Transverse colon (tissue), 4 donors: Measurements from ENCODE around the gene PCDHB16. TPM values are rescaled to one million over a fixed set of nuclear protein-coding genes. Genes with fewer than 3 reads are reported as not detected.
"Not testable (repeated sequence)": the region's sequence is repeated elsewhere in the genome, so short reads cannot be mapped to it uniquely, and the experiment has no call there.

ENCODE experiments used
- DNase-seq: peaks from one replicate; pipeline ENCODE4 v3.0.0-alpha.2; 2019
- H3K27ac ChIP-seq, 4 donors: fragments of 200-600 bp; sonication (generic); 2 replicates each; pipeline ENCODE4 v1.5.1; 2016 to 2018; ENCODE audit warnings: inconsistent platforms in 4 of 4
- H3K27me3 ChIP-seq: fragments of 200-600 bp; sonication (generic); 2 replicates; pipeline ENCODE4 v1.5.1; 2017; ENCODE audit warnings: inconsistent platforms
- H3K36me3 ChIP-seq, 4 donors: fragments of 200-600 bp; sonication (generic); 2 replicates each; pipeline ENCODE4 v1.5.1; 2017 to 2019; ENCODE audit warnings: inconsistent platforms in 4 of 4
- H3K4me1 ChIP-seq, 4 donors: fragments of 200-600 bp; sonication (generic); 2 replicates each; pipeline ENCODE4 v1.5.1; 2017 to 2020; ENCODE audit warnings: inconsistent platforms in 4 of 4
- H3K4me3 ChIP-seq, 4 donors: fragments of 200-600 bp; sonication (generic); 1 replicate in 1 of 4; 2 replicates in 3 of 4; pipeline versions ENCODE4 v1.5.1 to v1.6.1; 2017 to 2019; ENCODE audit warnings: inconsistent platforms in 4 of 4
- H3K9me3 ChIP-seq, 2 donors: fragments of 200-600 bp; sonication (generic); 2 replicates each; pipeline ENCODE4 v1.5.1; 2017 to 2019; ENCODE audit warnings: inconsistent platforms in 2 of 2
- EP300 ChIP-seq: sonication (generic); formaldehyde crosslinking; IDR thresholded peaks from one replicate; pipeline ENCODE4 v1.6.1; 2017; ENCODE audit warnings: antibody characterized with exemption, low read depth
- POLR2A ChIP-seq: fragments of 450-650 bp; IDR thresholded peaks from one replicate; pipeline ENCODE4 v1.6.1; 2016; ENCODE audit warnings: antibody characterized with exemption, mild to moderate bottlenecking, moderate library complexity
- POLR2AphosphoS5 ChIP-seq, 3 donors: sonication (generic); formaldehyde crosslinking; IDR thresholded peaks; one replicate each; pipeline ENCODE4 v1.6.1; 2016; ENCODE audit warnings: antibody characterized with exemption in 3 of 3
- WGBS, 2 donors: methylation state at CpG; one replicate each; pipeline ENCODE4 v1.1.5; 2018; ENCODE audit warnings: low coverage in 1 of 2; 5-methylcytosine and 5-hydroxymethylcytosine counted together
- in situ Hi-C, 4 donors: fragments of 200-750 bp; cut with MboI; loops; one replicate each; pipeline versions ENCODE4 v1.15.0 to v1.15.1; 2017; ENCODE audit warnings: low sequenced_read_pairs in 3 of 4, low pct_ligation_motif_present in 1 of 4, low pct_unique_long_range_greater_than_20kb in 1 of 4
- intact Hi-C: fragments of 100-400 bp; cut with DNase I; formaldehyde crosslinking; loops from one replicate; pipeline ENCODE4 v1.15.1; 2023; ENCODE audit warnings: low total_unique reads
- total RNA-seq, 4 donors: library from RNA; depleted of rRNA; stranded (reverse); fragments of >200 nt; gene quantifications; one replicate each; pipeline ENCODE4 v1.1.0, GENCODE V29; 2016
- TF ChIP-seq, protein P1 (sequence below), 5 experiments: fragments of 200-600 bp in 3 of 5; fragments of 450-650 bp in 2 of 5; sonication (generic) in 3 of 5; IDR thresholded peaks; 1 replicate in 2 of 5; 2 replicates in 3 of 5; pipeline ENCODE4 v1.5.1; 2016 to 2017; ENCODE audit warnings: antibody characterized with exemption in 5 of 5, inconsistent platforms in 3 of 5, mild to moderate bottlenecking in 2 of 5, moderate library complexity in 1 of 5

PCDHB16 gene
- total RNA-seq, 4 donors from 2014 or later: 0.20 to 1.6 (median 0.65) TPM

DNA sequence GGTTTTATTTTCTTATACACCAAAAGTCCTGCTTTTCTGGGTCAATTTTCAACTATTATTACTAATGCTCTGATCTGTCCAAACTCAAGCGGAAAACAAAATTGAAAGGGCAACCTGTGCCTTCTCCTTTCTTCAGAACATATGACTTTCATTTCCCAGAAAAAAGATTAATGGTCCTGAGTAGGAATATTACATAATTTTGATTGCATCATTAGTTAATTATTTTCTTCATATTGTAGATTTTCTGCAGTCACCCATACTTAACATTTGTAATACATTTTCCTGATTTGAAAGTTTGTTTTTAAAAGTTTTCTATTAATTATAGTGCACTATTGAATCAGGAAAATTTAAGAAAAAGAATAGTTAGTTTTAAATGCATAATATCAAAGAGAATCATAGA is 6.3 kb upstream of the PCDHB16 start:
- WGBS, 2 donors: 69 to 72% methylated on average over 1 of the region's 1 CpG

DNA sequence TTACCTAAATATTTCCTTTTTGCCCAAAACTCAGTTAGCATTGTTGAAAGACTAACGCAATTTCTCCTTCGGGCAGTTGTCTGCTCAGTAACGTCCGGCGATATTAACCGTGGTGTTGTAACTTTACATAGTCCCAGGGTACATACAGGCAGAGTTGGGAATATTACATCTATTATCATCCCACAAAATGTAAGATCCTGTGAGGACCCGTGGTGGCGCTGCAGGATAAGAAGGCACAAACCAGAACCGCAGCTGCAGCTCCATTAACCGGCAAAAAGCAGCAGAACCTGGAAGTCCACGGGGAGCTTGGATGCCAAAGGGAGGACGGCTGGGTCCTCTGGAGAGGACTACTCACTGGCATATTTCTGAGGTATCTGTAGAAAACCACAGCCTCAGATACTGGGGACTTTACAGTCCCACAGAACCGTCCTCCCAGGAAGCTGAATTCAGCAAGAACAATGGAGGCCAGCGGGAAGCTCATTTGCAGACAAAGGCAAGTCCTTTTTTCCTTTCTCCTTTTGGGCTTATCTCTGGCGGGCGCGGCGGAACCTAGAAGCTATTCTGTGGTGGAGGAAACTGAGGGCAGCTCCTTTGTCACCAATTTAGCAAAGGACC is 4.5 kb upstream of the PCDHB16 start, which contains the start of gene PCDHB8:
Gene PCDHB8 (plus strand): TSS at position 214 of the 615 bp plus-strand sequence. CDS start 245 bp downstream, at position 459.
- intact Hi-C loops, DNase-seq, H3K27ac ChIP-seq, in situ Hi-C loops, H3K4me1 ChIP-seq, H3K4me3 ChIP-seq, H3K36me3 ChIP-seq: not testable (repeated sequence)
- 55 to 70% methylated on average over 7 to 14 of the region's 18 CpGs for WGBS, 2 donors
- peaks cover 18% of the 10 kb centered on the region for H3K27me3 ChIP-seq
- peaks cover 30% of the 10 kb centered on the region in 2 donors for H3K9me3 ChIP-seq

More for the DNA sequence above, 6.3 kb upstream of the PCDHB16 start:
- H3K27me3 ChIP-seq: peaks cover 18% of the 10 kb centered on the region
- peaks cover 30% of the 10 kb centered on the region in 2 donors for H3K9me3 ChIP-seq
- intact Hi-C loops: no loop called here
- in situ Hi-C loops: no loop called here
- no peak overlapping the region for H3K27ac ChIP-seq
- no peak overlapping the region for H3K4me3 ChIP-seq
- no peaks in the 10 kb centered on the region for H3K4me1 ChIP-seq
- TF ChIP-seq POLR2AphosphoS5 (IDR thresholded peaks at IDR 0.05): no peak
- TF ChIP-seq, protein P1, sequence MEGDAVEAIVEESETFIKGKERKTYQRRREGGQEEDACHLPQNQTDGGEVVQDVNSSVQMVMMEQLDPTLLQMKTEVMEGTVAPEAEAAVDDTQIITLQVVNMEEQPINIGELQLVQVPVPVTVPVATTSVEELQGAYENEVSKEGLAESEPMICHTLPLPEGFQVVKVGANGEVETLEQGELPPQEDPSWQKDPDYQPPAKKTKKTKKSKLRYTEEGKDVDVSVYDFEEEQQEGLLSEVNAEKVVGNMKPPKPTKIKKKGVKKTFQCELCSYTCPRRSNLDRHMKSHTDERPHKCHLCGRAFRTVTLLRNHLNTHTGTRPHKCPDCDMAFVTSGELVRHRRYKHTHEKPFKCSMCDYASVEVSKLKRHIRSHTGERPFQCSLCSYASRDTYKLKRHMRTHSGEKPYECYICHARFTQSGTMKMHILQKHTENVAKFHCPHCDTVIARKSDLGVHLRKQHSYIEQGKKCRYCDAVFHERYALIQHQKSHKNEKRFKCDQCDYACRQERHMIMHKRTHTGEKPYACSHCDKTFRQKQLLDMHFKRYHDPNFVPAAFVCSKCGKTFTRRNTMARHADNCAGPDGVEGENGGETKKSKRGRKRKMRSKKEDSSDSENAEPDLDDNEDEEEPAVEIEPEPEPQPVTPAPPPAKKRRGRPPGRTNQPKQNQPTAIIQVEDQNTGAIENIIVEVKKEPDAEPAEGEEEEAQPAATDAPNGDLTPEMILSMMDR (IDR thresholded peaks at IDR 0.05): no peak
- no peak for TF ChIP-seq EP300
- TF ChIP-seq POLR2A: no peak
- no peak for DNase-seq
- H3K36me3 ChIP-seq: no peaks in the 10 kb centered on the region

DNA sequence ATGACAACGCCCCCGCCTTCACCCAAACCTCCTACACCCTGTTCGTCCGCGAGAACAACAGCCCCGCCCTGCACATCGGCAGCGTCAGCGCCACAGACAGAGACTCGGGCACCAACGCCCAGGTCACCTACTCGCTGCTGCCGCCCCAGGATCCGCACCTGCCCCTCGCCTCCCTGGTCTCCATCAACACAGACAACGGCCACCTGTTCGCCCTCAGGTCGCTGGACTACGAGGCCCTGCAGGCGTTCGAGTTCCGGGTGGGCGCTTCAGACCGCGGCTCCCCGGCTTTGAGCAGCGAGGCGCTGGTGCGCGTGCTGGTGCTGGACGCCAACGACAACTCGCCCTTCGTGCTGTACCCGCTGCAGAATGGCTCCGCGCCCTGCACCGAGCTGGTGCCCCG is 2.8 kb upstream of the PCDHB16 start:
- DNase-seq, intact Hi-C loops, in situ Hi-C loops, H3K4me1 ChIP-seq, H3K27ac ChIP-seq, H3K4me3 ChIP-seq, H3K36me3 ChIP-seq: not testable (repeated sequence)
- Histone ChIP-seq H3K9me3 (peaks cover 25 to 37% of the 10 kb centered on the region in 2 donors), H3K27me3 (peaks cover 18% of the 10 kb centered on the region)
- WGBS, 2 donors: 78 to 81% methylated on average over 7 to 38 of the region's 39 CpGs

DNA sequence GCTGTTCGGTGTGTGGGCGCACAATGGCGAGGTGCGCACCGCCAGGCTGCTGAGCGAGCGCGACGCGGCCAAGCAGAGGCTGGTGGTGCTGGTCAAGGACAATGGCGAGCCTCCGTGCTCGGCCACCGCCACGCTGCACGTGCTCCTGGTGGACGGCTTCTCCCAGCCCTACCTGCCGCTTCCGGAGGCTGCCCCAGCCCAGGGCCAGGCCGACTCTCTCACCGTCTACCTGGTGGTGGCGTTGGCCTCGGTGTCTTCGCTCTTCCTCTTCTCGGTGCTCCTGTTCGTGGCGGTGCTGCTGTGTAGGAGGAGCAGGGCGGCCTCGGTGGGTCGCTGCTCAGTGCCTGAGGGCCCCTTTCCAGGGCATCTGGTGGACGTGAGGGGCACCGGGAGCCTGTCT is 2.3 kb upstream of the PCDHB16 start:
- DNase-seq, H3K27ac ChIP-seq, H3K4me3 ChIP-seq, H3K4me1 ChIP-seq, intact Hi-C loops, in situ Hi-C loops, H3K36me3 ChIP-seq: not testable (repeated sequence)
- Histone ChIP-seq H3K9me3 (peaks cover 28 to 38% of the 10 kb centered on the region in 2 donors), H3K27me3 (peaks cover 18% of the 10 kb centered on the region)
- 63% methylated on average over 25 of the region's 32 CpGs; no CpG with 5 or more reads in 1 of the 2 donors for WGBS, 2 donors

DNA sequence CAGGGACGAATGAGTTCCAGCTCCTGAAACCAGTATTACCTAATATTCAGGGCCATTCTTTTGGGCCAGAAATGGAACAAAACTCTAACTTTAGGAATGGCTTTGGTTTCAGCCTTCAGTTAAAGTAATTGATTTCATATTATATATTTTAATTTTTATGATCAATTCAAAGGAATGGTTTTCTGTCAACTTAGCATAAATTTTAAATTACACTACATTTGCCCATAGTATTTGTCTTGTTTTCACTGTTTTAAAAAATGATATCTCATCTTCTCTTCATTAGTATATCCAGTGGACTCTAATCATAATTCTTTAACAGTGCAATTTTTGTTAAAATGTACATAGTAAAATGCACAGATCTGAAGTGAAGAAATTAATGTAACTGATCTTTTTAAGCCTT is 1.9 kb upstream of the PCDHB16 start:
- Histone ChIP-seq H3K27me3 (peaks cover 18% of the 10 kb centered on the region), H3K36me3 (no peaks in the 10 kb centered on the region), H3K9me3 (peaks cover 25 to 38% of the 10 kb centered on the region in 2 donors), H3K27ac (no peak overlapping the region), H3K4me1 (no peaks in the 10 kb centered on the region), H3K4me3 (no peak overlapping the region)
- no peak for DNase-seq
- TF ChIP-seq, protein P1 (IDR thresholded peaks at IDR 0.05): no peak
- no peak for TF ChIP-seq POLR2AphosphoS5 (IDR thresholded peaks at IDR 0.05)
- TF ChIP-seq POLR2A: no peak
- TF ChIP-seq EP300: no peak
- intact Hi-C loops: no loop called here
- 67% methylated on average over 1 of the region's 1 CpG; no CpG with 5 or more reads in 1 of the 2 donors for WGBS, 2 donors
- in situ Hi-C loops: no loop called here

DNA sequence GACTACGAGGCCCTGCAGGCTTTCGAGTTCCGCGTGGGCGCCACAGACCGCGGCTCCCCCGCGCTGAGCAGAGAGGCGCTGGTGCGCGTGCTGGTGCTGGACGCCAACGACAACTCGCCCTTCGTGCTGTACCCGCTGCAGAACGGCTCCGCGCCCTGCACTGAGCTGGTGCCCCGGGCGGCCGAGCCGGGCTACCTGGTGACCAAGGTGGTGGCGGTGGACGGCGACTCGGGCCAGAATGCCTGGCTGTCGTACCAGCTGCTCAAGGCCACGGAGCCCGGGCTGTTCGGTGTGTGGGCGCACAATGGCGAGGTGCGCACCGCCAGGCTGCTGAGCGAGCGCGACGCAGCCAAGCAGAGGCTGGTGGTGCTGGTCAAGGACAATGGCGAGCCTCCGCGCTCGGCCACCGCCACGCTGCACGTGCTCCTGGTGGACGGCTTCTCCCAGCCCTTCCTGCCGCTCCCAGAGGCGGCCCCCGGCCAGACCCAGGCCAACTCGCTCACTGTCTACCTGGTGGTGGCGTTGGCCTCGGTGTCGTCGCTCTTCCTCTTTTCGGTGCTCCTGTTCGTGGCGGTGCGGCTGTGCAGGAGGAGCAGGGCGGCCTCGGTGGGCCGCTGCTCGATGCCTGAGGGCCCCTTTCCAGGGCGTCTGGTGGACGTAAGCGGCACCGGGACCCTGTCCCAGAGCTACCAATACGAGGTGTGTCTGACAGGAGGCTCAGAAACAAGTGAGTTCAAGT is 2.1 kb downstream of the PCDHB16 start:
- WGBS, 2 donors: 70% methylated on average over 23 of the region's 69 CpGs; no CpG with 5 or more reads in 1 of the 2 donors
- H3K9me3 ChIP-seq: peaks cover 21 to 23% of the 10 kb centered on the region in 2 donors
- intact Hi-C loops, H3K36me3 ChIP-seq, H3K27ac ChIP-seq, DNase-seq, H3K27me3 ChIP-seq, H3K4me1 ChIP-seq, in situ Hi-C loops, H3K4me3 ChIP-seq: not testable (repeated sequence)
